ENCODE results near the gene OXSM.

Gene OXSM

DNA sequence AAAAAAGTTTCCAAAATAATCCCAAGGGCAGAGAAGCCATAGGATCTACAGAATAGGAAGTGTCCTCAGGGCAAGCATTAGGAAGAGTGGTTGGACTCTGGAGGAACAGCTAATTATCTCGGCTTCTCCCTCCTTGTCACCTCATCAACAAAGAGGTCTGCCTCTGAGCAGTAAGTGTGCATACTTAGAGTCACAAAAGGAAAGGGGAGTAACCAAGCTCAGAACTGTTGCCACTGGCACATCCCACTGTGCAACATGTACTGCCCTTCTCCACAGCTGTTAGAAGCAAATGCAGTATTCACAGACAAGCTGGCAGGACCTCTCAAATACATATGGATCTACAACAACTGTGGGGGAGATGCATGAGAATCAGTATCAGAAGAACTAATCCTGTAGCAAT is 38.2 kb upstream of the OXSM start:
- ChIA-PET CTCF (no interaction called here), POLR2A (no interaction called here)
- no peak for TF ChIP-seq CTCF (IDR thresholded peaks at IDR 0.05; ENCODE audit: control extremely low read depth, extremely low read depth, low read depth, missing control alignments)
- no peak for DNase-seq (ENCODE audit: extremely low spot score)

DNA sequence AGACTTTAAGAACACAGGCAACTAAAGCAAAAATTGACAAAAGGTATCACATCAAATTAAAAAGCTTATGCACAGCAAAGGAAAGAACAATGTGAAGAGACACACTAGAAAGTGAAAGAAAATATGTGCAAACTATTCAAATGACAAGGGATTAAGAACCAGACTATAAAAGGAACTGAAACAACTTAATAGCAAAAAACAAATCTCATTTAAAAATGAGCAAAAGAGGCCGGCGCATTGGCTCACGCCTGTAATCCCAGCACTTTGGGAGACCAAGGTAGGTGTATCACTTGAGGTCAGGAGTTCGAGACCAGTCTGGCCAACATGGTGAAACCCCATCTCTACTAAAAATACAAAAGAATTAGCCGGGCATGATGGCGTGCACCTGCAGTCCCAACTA is 21.0 kb upstream of the OXSM start:
- no peak for TF ChIP-seq CTCF (IDR thresholded peaks at IDR 0.05; ENCODE audit: control extremely low read depth, extremely low read depth, low read depth, missing control alignments)
- DNase-seq (ENCODE audit: extremely low spot score) = peak; percentile 20
- ChIA-PET CTCF (interaction anchor here (1.7 kb wide), 1 partner anchor 12 kb away, joined by 5 read pairs; no protein-coding TSS in a partner anchor), POLR2A (no interaction called here)

DNA sequence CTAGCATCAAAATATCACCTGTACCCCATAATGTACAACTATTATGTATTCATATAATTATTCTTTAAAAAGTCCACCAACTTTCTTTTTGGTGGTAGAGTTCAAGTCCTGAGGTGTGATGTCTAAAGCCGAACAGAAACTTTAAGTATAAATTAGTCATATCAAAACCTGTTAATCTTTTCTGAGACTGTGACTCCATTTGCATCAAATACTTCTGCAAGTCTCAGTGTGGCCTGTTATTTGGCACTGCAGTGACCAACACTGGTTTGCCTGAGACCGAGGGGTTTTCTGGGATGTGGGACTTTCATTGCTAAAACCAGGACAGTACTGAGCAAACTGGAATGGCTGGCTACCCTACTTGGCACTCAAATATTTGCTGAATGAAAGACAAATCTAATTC is 14.0 kb upstream of the OXSM start:
- TF ChIP-seq CTCF (IDR thresholded peaks at IDR 0.05; ENCODE audit: control extremely low read depth, extremely low read depth, low read depth, missing control alignments) = no peak
- POLR2A ChIA-PET = no interaction called here
- no peak for DNase-seq (ENCODE audit: extremely low spot score)
- CTCF ChIA-PET = no interaction called here

- POLR2A ChIA-PET = interaction anchor here (1.1 kb wide), 1 partner anchor 91 kb away, joined by 4 read pairs; no protein-coding TSS in a partner anchor
- CTCF ChIA-PET = interaction anchor here (1.0 kb wide), 1 partner anchor 132 kb away, joined by 3 read pairs; no protein-coding TSS in a partner anchor
- no peak for DNase-seq (ENCODE audit: extremely low spot score)
- TF ChIP-seq CTCF (IDR thresholded peaks at IDR 0.05; ENCODE audit: control extremely low read depth, extremely low read depth, low read depth, missing control alignments) = no peak
These were observed 9.3 kb upstream of the OXSM start for GRCh38 chr3:25780618-25781017.

- no peak for TF ChIP-seq CTCF (IDR thresholded peaks at IDR 0.05; ENCODE audit: control extremely low read depth, extremely low read depth, low read depth, missing control alignments)
- DNase-seq (ENCODE audit: extremely low spot score) = peak; percentile 12
- ChIA-PET POLR2A (interaction anchor here (0.9 to 1.1 kb wide), 3 partner anchors 73 to 115 kb away, joined by 3 to 4 read pairs (median 3); no protein-coding TSS in a partner anchor), CTCF (interaction anchor here (0.8 to 1.0 kb wide), 2 partner anchors 16 to 133 kb away, joined by 3 read pairs; no protein-coding TSS in a partner anchor)
These were observed 8.6 kb upstream of the OXSM start for GRCh38 chr3:25781145-25781757.

DNA sequence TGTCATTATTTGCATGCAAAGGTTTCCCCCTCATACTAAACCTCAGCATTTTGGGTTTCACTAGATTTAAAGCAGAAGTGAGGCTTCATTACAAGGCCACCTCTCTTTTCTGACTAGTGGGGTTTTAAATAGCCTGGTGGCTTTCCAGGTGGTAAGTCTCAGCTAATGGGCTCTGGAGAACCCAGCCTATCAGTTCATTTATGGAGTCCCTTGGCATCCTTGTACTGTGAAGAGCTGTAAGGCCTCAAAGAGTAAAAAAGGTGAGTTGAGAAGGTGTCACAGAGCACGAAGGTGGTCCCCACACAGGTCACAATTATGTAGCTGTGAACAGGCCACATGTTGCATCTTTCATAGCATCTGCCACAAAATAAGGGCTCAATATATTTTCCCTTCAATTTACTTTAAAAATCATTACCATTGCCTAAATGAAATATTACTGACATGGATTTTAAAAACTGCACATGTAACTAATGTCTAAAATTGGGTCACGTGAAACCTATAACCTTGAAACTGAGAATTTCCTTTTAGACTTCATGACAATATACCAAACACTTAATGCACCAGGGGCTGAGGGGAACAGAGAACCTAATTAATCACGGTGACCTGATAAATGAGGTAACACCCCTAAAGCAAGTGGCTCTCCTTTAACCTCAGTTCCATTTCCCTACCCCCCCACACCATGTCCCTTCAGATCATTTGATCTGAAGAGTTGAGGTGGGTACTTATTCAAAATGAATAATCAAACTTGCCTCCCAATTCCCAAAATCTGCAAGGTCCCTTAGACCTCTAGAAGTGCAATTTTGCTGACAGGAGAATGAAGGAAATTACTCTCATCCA is 7.9 kb upstream of the OXSM start:
- TF ChIP-seq CTCF (IDR thresholded peaks at IDR 0.05; ENCODE audit: control extremely low read depth, extremely low read depth, low read depth, missing control alignments) = no peak
- ChIA-PET POLR2A (interaction anchor here (0.9 to 1.0 kb wide), 2 partner anchors 73 to 116 kb away, joined by 3 read pairs; no protein-coding TSS in a partner anchor), CTCF (interaction anchor here (0.8 kb wide), 1 partner anchor 17 kb away, joined by 3 read pairs; no protein-coding TSS in a partner anchor)
- DNase-seq (ENCODE audit: extremely low spot score) = peak; percentile 73

Data from GM10248 (cell line).